ENCODE data around the gene MCM9.

Gene MCM9

DNA sequence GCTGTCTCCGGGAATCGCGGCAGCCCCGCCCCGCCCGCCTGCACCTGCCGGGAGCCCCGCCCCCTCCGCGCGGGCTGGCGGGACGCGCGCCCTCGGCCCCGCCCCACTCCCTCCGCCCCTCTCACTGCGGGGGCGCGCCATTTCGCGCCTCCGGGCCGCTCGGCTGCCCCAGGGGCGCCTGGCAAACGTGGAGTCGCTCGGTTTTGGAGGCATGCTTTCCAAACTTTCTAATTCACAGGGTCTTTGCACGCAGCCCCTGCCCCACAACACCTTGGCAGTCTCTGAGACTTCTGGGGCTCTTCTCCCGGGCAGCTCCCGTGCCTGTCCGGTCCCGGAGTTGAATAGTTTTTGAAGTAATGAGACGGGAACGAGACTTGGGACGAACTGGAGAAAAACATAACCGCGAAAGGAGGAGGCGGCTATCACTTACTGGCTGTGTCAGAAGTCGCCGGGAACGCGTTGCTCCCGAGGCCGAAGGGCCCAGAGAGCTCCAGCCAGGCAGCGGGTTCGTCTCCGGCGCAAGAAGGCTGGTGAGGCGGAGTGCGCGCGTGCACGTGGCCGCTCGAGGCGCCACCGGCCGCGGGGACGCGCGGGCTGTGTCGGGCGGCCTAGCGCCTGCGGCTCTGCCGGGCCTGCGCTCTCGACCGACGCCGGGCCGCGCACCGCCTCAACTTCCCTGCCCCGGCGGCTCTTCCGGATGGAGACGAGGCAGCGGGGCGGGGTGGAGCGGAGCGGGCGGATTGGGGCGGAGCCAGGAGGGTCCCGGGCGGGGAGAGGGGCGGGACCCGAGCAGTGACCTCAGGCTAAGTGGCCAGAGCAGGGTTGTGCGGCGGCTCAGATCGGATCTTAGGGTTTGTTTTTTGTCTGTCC, at the start of gene MCM9:
TSS of gene MCM9 (minus strand) at position 699 of the 870 bp plus-strand sequence. CDS start 3,436 bp downstream, outside the sequence.
- DNase-seq, result peak; percentile 92

DNA sequence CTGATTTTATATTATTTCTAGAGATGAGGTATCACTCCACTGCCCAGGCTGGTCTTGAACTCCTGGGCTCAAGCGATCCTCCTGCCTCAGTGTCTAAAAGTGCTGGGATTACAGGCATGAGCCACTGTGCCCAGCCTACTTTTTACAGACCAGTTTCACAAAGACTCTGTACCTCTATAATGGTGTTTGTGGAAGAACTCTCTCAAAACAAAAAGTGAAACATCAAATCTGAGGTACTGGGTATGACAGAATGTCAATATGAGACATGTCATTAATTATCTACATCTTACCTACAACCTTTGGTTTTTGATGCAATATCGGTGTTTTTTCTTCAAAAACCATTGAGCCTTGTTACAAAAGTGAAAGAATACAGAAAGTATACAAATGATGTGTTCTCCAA, 49.4 kb upstream of the MCM9 start:
- no peak for DNase-seq

DNA sequence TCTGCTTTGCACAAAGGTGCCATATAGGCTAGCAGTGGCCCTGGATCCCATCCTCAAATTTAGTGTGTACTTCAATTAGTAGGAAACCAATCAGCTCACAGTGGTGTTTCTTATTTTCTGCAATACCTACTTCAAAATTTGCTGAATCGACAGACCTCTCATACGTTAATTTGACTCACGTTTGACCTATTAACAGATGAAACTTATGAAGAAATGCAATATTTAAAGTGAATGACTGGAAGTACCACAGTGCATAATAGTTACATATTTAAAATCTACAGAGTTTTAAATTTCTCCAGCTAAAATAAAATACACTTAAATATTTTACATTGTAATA, 47.6 kb upstream of the MCM9 start:
- no peak for DNase-seq

DNA sequence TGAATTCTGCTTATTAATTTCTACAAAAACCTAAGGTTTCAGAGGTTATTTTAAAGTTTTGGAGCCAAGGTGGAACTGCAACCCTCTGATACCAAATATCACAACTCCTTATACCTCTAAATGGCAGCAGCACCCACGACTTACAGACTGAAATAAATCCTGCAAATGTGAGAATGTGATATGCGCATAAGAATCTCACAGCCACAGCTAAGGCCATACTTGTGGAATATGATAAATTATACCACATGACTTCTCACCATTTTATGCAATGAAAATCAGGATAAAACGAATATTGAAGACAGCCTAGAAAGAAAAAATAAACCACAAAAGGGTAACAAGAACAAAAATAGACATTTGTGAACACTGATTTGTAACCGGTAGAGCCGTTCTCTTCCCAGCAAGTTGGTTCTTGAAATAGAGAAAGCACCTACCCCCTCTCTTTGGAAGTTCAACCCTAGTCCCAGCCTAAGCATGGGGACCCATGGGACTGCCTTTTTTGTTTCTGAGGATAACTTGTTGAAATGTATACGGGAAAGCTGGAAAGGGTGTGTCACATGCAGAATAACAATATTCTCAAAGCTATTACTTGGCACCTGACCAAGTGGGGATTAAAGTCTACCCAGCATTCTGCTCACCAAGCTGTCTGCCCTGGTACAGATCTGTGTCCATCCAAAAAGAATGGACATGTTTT, 47.1 kb upstream of the MCM9 start:
- DNase-seq, result no peak

DNA sequence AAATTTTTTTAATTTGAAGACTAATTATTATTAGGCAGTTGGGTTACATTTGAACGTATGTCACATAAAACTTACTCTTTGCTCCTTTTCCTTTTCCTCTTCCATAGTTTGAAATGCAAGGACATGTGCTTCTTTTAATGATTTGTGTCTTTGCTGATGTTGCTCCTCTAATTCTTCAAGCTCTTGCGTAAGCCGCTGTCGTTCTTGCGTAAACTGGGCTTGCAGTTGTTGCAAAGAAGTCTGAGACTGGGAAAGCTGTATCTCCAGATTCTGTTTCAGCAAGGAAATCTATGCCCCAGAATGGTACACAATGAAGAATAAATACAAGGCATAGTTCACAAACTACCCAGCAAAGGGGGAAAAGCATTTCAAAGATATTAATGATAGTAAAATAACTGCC, 45.1 kb upstream of the MCM9 start:
- DNase-seq, result no peak

DNA sequence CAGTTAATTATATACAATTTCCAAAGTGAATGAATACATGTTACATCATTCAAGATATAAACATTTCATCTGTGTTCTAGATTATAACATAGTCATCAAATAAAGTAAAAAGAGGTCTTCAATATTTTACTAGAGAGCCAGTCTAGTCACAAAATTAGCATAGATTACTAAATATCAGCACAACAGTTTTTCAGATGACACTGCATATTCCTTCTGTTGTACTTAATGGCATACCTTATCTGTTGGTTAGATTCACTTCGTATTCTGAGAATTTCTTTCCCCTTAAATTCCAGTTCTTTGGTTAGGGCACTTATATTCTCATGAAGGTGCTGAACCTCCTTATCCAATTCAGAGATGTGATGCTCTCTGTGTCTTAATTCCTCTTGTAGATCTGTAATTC, 39.8 kb upstream of the MCM9 start:
- DNase-seq, result no peak

DNA sequence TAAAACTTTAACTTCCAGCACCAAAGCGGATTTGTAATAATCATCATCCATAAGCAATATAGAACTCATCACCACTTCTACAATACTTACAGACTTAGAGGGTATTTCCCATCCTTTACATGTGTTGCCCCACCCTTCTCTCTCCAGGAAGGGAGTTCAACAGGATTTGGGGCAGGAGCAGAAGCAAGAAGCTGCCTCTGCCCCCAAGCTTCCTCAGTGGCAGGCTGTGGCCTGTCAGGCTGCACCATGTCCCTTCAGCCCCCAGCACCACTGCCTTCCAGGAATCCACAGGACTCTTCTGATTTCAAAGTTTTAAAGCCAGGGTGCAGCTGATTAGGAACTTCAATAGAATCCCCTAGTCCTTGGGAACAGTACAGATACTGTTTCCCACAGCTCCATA, 36.7 kb upstream of the MCM9 start:
- DNase-seq, result no peak

DNA sequence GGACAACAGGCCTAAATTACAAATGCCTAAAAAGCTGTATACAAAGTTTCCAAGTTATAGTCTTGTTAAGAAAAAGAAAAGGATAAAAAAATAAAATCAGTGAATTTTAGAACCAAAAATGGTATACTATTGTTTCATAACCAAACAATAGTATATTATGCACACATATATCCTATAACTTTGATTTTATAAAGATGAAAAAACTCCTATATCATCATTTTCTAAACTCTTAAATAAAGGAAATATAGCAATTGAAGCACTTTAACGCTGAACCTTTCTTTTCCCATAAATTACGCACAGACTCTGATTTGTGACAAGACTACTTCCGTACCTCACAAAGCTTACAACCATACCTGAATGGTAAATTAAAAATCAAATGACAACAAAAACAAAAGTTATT, 35.9 kb upstream of the MCM9 start:
- no peak for DNase-seq

DNA sequence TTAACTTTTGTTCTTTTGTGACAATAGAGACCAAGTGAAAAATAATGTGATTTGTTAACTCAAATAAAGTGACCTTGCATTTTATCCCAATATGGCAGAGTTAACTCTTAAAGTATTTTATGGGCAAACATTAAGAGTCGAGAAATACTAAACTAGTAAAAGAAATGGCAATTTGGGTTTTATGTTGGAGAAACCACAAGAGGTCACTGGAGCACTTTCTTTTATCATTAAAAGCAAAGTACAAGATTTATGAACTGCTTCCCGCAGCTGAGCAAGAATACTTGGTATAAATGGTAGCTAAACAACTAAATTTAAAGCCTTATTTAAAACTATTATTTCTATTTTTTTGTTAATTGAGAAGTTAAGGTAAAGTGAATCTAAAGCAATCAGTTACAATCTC, 33.5 kb upstream of the MCM9 start:
- DNase-seq, result no peak

DNA sequence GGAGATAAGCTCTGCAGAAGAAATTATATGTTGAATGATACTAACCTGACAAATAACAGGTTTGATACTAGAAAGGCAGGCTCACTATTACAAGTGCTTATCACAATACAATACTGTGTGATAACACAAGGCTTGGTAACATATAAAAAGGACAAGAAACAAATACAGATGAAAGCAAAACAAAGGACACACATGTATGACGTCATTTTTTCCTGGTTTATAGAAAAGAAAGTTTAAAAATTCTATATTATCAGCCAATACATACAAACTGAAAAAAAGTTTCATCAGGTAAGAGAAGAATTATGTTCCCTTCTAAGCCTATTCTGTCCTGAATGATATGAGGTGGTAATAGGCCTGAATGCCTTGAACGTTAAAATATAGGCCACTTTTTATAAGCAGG, 32.3 kb upstream of the MCM9 start:
- DNase-seq, result no peak

DNA sequence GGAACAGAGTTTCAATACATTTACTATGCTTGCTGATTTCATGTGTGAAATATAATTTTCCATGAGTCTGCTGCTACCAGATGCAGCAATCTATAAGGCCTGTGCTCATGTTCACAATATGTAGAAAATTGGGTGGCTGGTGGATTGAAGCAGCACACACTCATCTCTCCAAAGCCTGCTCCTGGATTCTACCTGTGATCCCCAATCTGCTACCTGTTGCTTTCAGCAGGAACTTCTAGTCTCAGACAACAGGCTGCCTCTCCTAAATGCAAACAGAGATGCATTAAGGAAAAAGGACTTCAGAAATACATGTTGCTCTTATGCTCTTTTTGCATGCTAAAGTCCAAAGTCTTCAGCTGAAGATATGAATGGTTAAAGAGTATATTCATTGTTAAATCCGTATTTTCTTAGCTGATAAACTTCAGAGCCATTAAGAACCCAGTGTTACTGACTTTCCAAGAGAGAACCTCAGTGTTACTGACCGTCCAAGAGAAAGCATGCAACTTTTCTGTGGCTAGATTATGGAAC, 30.9 kb upstream of the MCM9 start:
- DNase-seq, result no peak

DNA sequence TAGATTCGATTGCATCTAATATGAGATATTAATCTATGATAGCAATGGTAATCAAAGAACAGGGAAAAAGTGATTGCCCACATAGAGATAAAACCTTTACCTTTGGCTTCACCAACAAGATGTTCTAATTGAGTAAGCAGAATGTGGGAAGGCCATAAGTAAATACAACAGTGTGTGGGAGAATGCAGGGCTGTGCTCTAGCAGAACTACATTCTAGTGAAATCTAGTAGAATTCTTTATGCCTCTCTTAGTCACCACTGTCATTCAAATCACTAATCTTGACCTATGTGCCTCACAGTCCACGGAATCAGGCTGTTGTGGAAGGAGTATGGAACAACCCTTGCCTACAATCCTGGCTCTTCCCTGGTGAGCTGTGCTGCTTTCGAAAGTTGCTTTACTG, 30.4 kb upstream of the MCM9 start:
- no peak for DNase-seq

DNA sequence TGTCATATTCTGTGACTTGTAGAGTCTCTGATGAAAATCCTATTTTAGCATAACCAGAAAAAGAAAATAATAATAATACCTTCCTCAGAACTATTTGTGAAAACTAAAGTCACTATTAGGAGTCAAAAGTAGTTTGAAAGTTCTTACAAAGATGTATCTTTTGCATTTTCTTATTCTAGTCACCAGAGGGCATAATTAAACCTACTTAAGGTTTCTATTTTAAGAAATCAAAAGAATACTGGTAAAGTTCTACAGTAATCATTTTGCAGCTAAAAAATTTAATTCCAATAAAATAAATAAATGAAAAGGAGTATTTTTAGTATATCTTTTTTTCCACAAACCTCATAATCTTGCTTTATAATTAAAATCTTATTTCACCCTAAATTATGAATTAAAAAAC, 28.0 kb upstream of the MCM9 start:
- no peak for DNase-seq

DNA sequence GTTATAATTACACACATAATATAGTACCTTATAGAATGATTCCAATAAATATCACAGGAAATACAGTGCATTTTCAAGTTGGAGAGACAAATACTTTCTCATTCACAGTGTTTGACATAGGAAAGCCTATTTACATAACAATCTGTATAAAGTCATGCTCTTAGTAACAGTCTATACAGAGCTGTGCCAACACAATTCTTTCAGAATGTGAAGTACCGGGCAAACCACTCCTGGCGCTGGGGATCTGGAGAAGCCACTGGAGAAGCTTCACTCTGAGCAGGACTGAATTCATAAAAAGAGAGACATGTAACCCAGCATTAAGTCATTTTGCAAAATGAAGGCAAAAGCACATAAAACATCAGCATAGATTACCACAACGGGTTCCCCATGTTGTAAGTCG, 24.9 kb upstream of the MCM9 start:
- DNase-seq, result no peak

DNA sequence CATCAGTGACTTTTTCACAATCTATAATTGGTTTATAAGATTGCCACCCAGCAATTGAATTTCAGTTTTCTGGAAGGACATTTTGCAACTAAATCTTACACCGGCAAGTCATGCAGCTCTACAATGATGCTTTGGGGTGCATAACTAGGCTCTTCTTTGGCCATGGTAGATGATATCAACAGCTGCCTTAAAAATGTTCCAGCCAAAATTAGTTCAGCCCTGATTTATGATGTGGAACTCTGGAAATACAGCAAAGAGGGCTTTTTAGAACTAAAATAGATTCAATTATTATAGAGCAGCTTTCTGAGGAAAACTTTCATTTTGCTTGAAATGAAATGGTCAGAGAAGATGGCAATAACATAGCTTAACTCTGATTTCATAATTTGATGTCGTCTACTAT, 18.4 kb upstream of the MCM9 start:
- DNase-seq, result no peak

DNA sequence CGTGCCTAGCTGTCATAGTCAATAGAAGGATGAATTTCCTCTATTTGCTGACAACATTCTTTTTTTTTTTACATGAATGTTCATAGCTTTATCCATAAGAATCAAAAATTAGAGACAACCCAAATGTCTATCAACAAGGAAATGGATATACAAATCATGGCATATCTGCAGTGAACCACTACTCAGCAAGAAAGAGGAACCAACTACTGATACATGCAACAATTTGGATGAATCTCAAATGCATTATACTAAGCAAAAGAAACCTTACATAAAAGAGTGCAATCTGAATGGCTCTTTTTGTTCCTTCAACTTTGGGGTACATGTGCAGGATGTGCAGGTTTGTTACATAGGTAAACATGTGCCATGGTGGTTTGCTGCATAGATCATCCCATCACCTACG, 17.7 kb upstream of the MCM9 start:
- no peak for DNase-seq

DNA sequence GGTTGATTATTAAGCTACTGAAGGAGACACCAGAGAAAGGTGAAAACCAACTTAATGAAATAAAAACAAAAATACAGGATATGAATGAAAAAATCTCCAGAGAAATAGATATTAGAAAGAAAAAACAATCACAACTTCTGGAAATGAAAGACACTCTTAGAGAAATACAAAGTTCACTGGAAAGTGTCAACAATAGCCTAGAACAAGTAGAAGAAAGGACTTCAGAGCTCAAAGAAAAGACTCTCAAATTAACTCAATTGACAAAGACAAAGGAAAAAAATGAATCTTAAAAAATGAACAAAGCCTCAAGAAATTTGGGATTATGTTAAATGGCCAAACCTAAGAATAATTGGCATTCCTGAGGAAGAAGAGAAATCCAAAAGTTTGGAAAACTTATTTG, 10.3 kb upstream of the MCM9 start:
- no peak for DNase-seq

DNA sequence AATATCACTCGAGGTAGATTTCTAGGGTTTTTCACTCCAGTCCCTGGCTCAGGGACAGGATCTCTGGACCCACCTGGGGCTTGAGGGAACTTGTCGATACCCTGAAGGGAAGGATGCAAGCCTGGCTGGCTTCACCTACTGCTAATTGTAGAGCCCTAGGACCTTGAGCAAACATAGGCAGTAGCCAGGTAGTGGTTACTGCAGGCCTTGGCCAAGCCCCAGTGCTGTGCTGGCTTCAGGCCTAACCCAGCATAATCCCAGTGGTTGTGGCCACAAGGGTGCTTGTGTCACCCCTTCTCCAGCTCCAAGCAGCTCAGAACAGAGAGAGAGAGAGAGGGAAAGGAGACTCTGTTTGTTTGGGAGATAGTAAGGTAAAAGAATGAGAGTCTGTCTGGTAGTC, 5.8 kb upstream of the MCM9 start:
- no peak for DNase-seq

DNA sequence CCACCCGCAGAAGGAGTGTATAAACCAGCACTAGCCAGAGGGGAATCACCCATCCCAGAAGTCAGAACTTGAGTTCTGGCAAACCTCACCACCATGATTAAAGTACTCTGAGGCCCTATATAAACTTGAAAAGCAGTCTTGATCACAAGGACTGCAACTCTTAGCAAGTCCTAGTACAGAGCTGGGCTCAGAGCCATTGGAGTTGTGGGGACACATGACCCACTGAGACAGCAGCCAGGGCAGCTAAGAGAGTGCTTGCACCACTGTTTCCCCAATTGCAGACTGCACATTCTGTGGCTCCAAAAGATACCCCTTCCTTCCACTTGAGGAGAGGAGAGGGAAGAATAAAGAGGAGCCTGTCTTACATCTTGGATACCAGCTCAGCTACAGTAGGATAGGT, 4.7 kb upstream of the MCM9 start:
- no peak for DNase-seq

DNA sequence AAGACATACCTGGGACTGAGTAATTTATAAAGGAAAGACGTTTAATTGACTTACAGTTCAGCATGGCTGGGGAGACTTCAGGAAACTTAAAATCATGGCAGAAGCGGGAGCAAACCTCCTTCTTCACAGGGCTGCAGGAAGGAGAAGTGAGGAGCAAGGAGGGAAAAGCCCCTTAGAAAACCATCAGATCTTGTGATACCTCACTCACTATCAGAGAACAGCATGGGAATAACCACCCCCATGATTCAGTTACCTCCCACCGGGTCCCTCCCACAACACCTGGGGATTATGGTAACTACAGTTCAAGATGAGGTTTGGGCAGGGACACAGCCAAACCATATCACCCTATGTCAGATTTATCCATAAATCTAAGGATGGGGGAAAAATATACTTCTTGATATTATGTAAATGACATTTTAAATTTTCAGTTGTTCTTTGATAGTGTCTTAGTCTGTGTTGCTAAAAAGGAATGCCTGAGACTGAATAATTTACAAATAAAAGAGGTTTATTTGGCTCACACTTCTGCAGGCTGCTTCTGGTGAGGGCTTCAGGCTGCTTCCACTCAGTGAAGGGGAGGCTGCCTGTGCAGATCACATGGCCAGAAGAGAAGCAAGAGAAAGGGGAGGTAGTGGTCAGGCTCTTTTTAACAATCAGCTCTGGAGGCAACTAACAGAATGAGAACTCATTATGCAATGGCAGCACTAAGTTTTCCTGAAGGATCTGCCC, 1.2 kb upstream of the MCM9 start:
- no peak for DNase-seq

DNA sequence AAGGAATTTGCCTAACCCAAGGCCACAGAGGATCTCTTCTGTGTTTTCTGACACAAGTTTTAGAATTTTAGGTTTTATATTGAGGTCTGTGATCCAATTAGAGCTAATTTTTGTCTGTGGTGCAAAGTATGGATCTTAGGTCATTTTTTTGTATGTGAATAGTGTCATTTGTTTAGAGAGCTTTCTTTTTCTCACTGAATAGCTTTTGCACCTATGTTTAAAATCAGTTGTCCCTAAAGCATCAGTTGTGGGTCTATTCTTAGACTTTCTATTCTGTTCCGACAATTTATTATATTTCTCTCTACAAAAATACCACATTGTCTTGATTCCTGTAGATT, 341 bp upstream of the MCM9 start:
- DNase-seq, result no peak

DNA sequence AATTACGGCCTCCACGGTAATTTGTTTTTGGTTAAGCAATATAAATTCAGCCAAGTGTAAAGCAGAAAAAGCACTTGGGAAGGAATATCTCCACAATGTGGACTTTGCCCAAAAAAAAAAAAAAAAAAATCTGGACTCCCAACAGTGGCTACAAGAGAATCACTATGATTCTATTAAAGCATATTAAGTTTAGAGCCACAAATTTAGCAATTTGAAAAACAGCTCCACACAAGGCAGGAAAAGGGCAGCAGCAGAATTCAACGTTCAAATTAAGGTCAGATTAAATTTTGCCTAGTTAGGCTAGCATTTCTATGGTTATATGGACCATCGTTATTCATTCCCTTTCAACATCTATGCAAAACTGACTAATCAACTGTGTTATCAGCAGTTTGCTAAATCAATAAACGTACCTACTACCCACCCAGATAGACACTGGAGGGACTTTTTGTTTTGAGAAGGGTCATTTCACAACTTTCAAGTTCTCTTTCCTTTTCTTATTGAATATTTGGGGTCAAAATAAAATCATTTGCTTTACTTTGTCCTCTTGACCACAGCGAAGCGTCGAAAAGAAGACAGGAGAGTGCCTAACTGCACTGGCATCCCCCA, 1.0 kb downstream of the MCM9 start:
- DNase-seq, result no peak

DNA sequence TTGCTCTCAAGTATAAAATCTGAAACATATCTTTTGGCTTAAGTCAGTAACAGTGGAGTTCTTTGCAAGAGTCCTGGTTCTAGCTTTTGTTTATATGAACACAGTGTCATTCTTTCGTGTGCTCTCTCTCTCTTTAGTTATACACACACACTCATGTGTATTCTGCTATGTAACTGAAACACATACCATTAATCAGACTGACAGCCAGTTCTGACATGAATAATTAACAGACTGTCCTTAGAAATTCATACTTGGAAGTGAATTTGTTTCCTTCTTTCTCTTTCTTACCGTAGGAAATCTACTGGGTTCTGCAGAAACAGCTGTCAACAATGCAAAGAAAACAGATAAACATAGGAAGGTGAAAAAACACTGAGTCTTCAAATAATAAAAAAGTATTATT, 2.5 kb downstream of the MCM9 start:
- DNase-seq, result no peak

DNA sequence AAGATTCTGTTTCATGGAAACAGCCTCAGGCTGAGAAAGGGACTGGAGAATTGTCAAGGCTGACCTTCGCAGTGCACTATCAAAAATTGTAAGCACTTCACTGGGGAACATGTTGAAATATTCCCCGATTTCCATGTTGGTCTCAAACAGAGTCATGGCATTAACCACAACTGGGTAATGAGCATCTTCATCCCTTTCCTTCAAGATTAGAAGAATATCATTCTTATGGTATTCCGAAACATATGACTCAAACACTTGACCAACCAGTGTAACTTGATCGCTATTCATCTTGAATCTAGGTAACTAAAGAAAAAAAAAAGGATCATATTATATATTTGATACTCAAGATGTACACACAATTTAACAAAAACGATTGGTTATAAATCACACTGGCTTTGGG, 3.5 kb downstream of the MCM9 start:
- no peak for DNase-seq

All from activated CD4-positive, alpha-beta T cell treated with anti-CD3 and anti-CD28 coated beads for 48 hours (primary cell).